A673 (cell line): Measurements from ENCODE around the gene ANKK1.

Experiments used
- EZH2 ChIP-seq: fragments of 200-600 bp; sonication (generic); IDR thresholded peaks from 2 replicates; pipeline ENCODE4 v1.6.1; 2017; ENCODE audit warnings: borderline replicate concordance, low read depth, mild to moderate bottlenecking, mixed read lengths, antibody characterized with exemption, low read length; ENCODE audit not compliant: poor library complexity, severe bottlenecking
- TF ChIP-seq, protein P1 (sequence below): fragments of 300-800, 200-600 bp; sonication (generic); conservative IDR thresholded peaks from 2 replicates; pipeline ENCODE4 v1.5.1; 2017; ENCODE audit warnings: low read depth, mild to moderate bottlenecking, antibody characterized with exemption, low read length, moderate library complexity, mixed read lengths

- TF ChIP-seq EZH2, result no peak
- TF ChIP-seq, protein P1, sequence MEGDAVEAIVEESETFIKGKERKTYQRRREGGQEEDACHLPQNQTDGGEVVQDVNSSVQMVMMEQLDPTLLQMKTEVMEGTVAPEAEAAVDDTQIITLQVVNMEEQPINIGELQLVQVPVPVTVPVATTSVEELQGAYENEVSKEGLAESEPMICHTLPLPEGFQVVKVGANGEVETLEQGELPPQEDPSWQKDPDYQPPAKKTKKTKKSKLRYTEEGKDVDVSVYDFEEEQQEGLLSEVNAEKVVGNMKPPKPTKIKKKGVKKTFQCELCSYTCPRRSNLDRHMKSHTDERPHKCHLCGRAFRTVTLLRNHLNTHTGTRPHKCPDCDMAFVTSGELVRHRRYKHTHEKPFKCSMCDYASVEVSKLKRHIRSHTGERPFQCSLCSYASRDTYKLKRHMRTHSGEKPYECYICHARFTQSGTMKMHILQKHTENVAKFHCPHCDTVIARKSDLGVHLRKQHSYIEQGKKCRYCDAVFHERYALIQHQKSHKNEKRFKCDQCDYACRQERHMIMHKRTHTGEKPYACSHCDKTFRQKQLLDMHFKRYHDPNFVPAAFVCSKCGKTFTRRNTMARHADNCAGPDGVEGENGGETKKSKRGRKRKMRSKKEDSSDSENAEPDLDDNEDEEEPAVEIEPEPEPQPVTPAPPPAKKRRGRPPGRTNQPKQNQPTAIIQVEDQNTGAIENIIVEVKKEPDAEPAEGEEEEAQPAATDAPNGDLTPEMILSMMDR, result no peak
Observed at GRCh38 chr11:113401718-113402117, 14.1 kb downstream of the ANKK1 start.
